HL-60 (cell line): ENCODE results near the gene MAB21L4.

Source experiments
- DNase-seq, 2 experiments: peaks; one replicate each; pipeline ENCODE4 v3.0.0-alpha.2; 2010 to 2020; ENCODE audit warnings: low read depth in 1 of 2, low spot score in 1 of 2
- H3K27ac ChIP-seq: fragments of 250-450 bp; sonication (Bioruptor Pico); replicated peaks from 2 replicates; pipeline ENCODE4 v1.5.1; 2020; ENCODE audit warnings: mild to moderate bottlenecking, moderate library complexity
- H3K27me3 ChIP-seq: fragments of 250-450 bp; sonication (Bioruptor Pico); 2 replicates; pipeline ENCODE4 v1.5.1; 2021; ENCODE audit warnings: mild to moderate bottlenecking, moderate library complexity; ENCODE audit not compliant: insufficient read depth, poor library complexity, severe bottlenecking
- H3K4me3 ChIP-seq: replicated peaks from 2 replicates; pipeline ENCODE4 v1.5.1; 2011; ENCODE audit warnings: mild to moderate bottlenecking, control low read depth, low read length; ENCODE audit not compliant: insufficient read depth
- CTCF ChIP-seq: IDR thresholded peaks from one replicate; pipeline ENCODE4 v1.5.1; 2011; ENCODE audit warnings: low read length, control low read depth, inconsistent platforms; ENCODE audit not compliant: insufficient read depth
- GABPA ChIP-seq: IDR thresholded peaks from 2 replicates; pipeline ENCODE4 v1.6.1; 2012; ENCODE audit warnings: low read depth
- POLR2AphosphoS5 ChIP-seq: IDR thresholded peaks from 2 replicates; pipeline ENCODE4 v1.6.1; 2012; ENCODE audit warnings: low read depth
- REST ChIP-seq: IDR thresholded peaks from 2 replicates; pipeline ENCODE4 v1.6.1; 2012; ENCODE audit warnings: low read depth; ENCODE audit not compliant: insufficient replicate concordance
- SPI1 ChIP-seq: IDR thresholded peaks from 2 replicates; pipeline ENCODE4 v1.6.1; 2012; ENCODE audit warnings: low read depth, mild to moderate bottlenecking, borderline replicate concordance

MAB21L4 gene

GRCh38 chr2:240902615-240903041 is 6.7 kb upstream of the MAB21L4 start:
- H3K4me3 ChIP-seq, result no peak overlapping the region
- H3K27me3 ChIP-seq, result no peaks in the 10 kb centered on the region
- H3K27ac ChIP-seq, result no peak overlapping the region
- DNase-seq, result no peak
- no peak for TF ChIP-seq GABPA
- TF ChIP-seq SPI1, result no peak
- TF ChIP-seq REST, result no peak
- no peak for TF ChIP-seq CTCF
- TF ChIP-seq POLR2AphosphoS5, result no peak

- TF ChIP-seq REST (no peak), POLR2AphosphoS5 (no peak), GABPA (no peak), CTCF (no peak), SPI1 (no peak)
- Histone ChIP-seq H3K4me3 (no peak overlapping the region), H3K27ac (no peak overlapping the region), H3K27me3 (no peaks in the 10 kb centered on the region)
- no peak for DNase-seq
Observed at GRCh38 chr2:240901986-240902614, 6.1 kb upstream of the MAB21L4 start.

GRCh38 chr2:240900141-240900860 is 4.3 kb upstream of the MAB21L4 start:
- no peak overlapping the region for H3K27ac ChIP-seq
- DNase-seq, result no peak
- TF ChIP-seq REST, result no peak
- no peak for TF ChIP-seq GABPA
- TF ChIP-seq POLR2AphosphoS5, result no peak
- TF ChIP-seq CTCF, result no peak
- TF ChIP-seq SPI1, result no peak
- no peaks in the 10 kb centered on the region for H3K27me3 ChIP-seq
- H3K4me3 ChIP-seq, result no peak overlapping the region
